ENCODE measurements around the gene SVOP.

- no peak for TF ChIP-seq CTCF (IDR thresholded peaks at IDR 0.05)
- TF ChIP-seq EZH2 (IDR thresholded peaks at IDR 0.05; ENCODE audit: borderline replicate concordance, insufficient read depth, low read depth, low read length, poor library complexity, severe bottlenecking), result no peak
Observed at GRCh38 chr12:108985750-108986149, 35.1 kb downstream of the SVOP start.

Measured in B cell (primary cell).